ENCODE measurements around the gene SLC26A11.
"Not testable (repeated sequence)": the region's sequence is repeated elsewhere in the genome, so short reads cannot be mapped to it uniquely, and the experiment has no call there.

Gene SLC26A11

DNA sequence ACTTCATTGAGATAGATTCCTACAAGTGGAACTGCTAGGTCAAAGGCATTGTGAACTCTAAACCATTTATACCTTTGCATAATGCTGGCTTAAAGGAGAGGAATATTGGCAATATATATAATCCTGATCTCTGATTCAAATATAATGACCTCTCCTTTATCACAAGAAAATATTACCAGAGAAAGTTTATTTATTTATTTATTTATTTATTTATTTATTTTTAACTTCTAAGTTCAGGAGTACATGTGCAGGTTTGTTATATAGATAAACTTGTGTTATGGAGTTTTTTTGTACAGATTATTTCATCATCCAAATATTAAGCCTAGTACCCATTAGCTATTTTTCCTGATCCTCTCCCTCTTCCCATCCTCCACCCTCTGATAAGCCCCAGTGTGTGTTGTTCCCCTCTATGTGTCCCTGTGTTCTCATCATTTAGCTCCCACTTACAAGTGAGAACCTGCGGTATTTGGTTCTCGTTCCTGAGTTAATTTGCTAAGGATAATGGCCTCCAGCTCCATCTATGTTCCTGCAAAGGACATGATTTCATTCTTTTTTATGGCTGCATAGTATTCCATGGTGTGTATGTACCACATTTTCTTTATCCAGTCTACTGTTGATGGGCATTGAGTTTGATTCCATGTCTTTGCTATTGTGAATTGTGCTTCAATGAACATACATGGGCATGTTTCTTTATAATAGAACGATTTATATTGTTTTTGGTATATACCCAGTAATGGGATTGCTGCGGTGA lies 79.3 kb downstream of the SLC26A11 start:
- DNase-seq (ENCODE audit: extremely low read depth in 1 of 2, low read depth in 1 of 2), result not testable (repeated sequence)

DNA sequence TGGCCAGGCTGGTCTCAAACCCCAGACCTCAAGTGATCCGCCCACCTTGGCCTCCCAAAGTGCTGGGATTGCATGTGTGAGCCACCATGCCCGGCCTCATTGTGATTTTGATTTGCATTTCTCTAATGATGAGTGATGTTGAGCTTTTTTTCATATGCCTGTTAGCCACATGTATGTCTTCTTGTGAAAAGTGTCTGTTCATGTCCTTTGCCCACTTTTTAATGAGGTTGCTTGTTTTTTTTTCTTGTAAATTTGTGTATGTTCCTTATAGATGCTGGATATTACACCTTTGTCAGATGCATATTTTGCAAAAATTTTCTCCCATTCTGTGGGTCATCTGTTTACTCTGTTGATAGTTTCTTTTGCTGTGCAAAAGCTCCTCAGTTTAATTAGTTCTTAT lies 80.5 kb downstream of the SLC26A11 start:
- not testable (repeated sequence) for DNase-seq (ENCODE audit: extremely low read depth in 1 of 2, low read depth in 1 of 2)
